ENCODE data around the gene AIPL1. TPM values are rescaled to one million over a fixed set of nuclear protein-coding genes. Genes with fewer than 3 reads are reported as not detected.

The AIPL1 gene
- total and polyA plus RNA-seq, 4 experiments from 2014 or later = not detected

DNA sequence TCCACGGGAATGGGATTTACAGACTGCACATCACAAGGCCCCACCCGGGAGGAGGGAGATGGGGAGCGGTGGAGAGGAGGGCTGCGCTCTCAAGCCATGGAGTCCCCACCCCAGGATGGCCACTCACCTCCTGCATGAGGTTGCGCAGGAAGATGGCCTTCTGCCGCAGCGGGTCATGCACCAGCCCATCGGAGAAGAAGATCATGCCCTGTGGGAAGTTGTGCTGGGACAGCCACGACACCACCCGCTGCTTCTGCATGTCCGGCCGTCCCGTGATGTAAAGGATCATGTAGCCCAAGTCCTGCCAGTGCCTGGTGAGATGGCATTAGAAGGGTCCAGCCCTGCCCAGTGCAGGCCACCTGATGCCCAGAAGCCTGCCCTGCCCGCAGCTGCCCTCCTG, 26.3 kb upstream of the AIPL1 start:
- intact Hi-C loops (cut with micrococcal nuclease) = no loop called here
- Mint-ChIP-seq H3K9me3 (no peaks in the 10 kb centered on the region), H3K4me3 (no peak overlapping the region), H3K27me3 (peaks cover 0 to 3% of the 10 kb centered on the region in 2 donors), H3K4me1 (peaks cover 5 to 14% (median 7%) of the 10 kb centered on the region in 4 donors), H3K27ac (no peak overlapping the region), H3K36me3 (no peaks in the 10 kb centered on the region)
- Histone ChIP-seq H3K27me3 (ENCODE audit: insufficient read depth, low read length) (no peaks in the 10 kb centered on the region), H3K9me3 (ENCODE audit: control insufficient read depth in 1 of 2, low read length in 2 of 2) (no peaks in the 10 kb centered on the region), H3K4me3 (ENCODE audit: low read length in 2 of 2) (no peak overlapping the region), H3K4me1 (ENCODE audit: insufficient read depth, low read length) (no peaks in the 10 kb centered on the region), H3K36me3 (ENCODE audit: insufficient read depth, low read length) (no peaks in the 10 kb centered on the region), H3K27ac (ENCODE audit: low read depth, low read length) (no peak overlapping the region)
- DNase-seq = no peak
- CTCF ChIA-PET (ENCODE audit: partially characterized antibody) = interaction anchor here (2.5 kb wide), 1 partner anchor 11 kb away, joined by 17 read pairs; no protein-coding TSS in a partner anchor
- POLR2A ChIA-PET (ENCODE audit: partially characterized antibody) = no interaction called here

DNA sequence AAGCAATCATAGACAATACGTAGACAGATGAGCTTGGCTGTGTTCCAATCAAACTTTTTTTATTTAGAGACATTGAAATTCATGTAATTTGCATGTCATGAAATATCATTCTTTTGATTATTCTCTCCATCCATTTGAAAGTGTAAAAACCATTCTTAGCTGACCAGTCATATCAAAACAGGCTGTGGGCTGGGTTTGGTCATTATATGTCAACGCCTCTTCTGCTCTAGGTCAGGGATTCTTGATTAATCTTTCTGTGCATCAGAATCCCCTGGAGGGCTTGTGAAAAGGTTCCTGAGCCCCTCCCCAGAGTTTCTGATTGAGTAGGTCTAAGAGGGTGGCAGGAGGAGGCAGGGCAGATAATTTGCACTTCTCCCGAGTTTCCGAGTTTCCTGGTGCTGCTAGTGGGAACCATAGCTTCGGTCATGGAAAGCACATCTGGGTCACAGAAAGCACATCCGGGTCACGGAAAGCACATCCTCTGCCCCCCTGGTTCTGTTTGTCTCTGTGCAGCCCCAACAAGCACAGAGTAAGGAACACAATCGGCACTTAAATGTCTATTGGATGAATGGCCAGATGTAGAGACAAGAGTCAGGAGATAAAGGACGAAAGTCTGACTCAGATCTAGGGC, 25.7 kb upstream of the AIPL1 start:
- Mint-ChIP-seq H3K27me3 (peaks cover 0 to 1% of the 10 kb centered on the region in 2 donors), H3K4me1 (peaks cover 5 to 14% (median 9%) of the 10 kb centered on the region in 4 donors), H3K9me3 (no peaks in the 10 kb centered on the region), H3K4me3 (no peak overlapping the region), H3K36me3 (no peaks in the 10 kb centered on the region), H3K27ac (no peak overlapping the region)
- no peak for DNase-seq
- Histone ChIP-seq H3K27me3 (ENCODE audit: insufficient read depth, low read length) (no peaks in the 10 kb centered on the region), H3K4me3 (ENCODE audit: low read length in 2 of 2) (no peak overlapping the region), H3K27ac (ENCODE audit: low read depth, low read length) (no peak overlapping the region), H3K36me3 (ENCODE audit: insufficient read depth, low read length) (no peaks in the 10 kb centered on the region), H3K9me3 (ENCODE audit: control insufficient read depth in 1 of 2, low read length in 2 of 2) (no peaks in the 10 kb centered on the region), H3K4me1 (ENCODE audit: insufficient read depth, low read length) (no peaks in the 10 kb centered on the region)
- ChIA-PET CTCF (ENCODE audit: partially characterized antibody) (no interaction called here), POLR2A (ENCODE audit: partially characterized antibody) (no interaction called here)
- intact Hi-C loops (cut with micrococcal nuclease) = no loop called here

DNA sequence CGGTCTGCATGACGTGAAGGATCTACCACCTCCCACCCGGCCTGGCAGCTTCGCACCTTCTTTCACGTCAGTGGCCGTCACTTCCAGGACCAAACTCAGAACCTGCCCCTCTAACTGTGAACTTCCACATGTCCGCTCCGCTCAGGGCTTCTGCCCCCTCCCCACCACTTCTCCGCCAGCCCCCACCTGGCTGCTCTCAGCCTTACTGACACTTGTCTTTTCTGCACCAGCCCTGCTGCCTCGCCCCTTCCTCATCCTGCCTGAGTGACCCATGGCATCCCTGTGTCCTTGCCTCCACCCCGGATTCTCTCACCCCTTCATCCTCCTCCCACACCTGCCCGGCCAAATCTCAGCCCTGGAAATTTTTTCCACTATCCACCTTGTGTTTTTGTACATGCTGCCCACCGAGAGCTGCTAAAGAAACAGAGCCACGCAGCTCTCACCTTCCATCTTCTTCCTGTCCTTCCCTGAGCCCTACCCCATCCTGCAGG, 23.6 kb upstream of the AIPL1 start:
- peaks cover 6 to 26% (median 14%) of the 10 kb centered on the region in 4 donors for H3K4me1 Mint-ChIP-seq
- POLR2A ChIA-PET (ENCODE audit: partially characterized antibody) = no interaction called here
- H3K9me3 Mint-ChIP-seq = no peaks in the 10 kb centered on the region
- no peak for DNase-seq
- Histone ChIP-seq H3K27me3 (ENCODE audit: insufficient read depth, low read length) (no peaks in the 10 kb centered on the region), H3K36me3 (ENCODE audit: insufficient read depth, low read length) (no peaks in the 10 kb centered on the region), H3K27ac (ENCODE audit: low read depth, low read length) (no peak overlapping the region), H3K4me1 (ENCODE audit: insufficient read depth, low read length) (peaks cover 6% of the 10 kb centered on the region), H3K4me3 (ENCODE audit: low read length in 2 of 2) (no peak overlapping the region), H3K9me3 (ENCODE audit: control insufficient read depth in 1 of 2, low read length in 2 of 2) (no peaks in the 10 kb centered on the region)
- CTCF ChIA-PET (ENCODE audit: partially characterized antibody) = no interaction called here
- H3K27me3 Mint-ChIP-seq = no peaks in the 10 kb centered on the region
- no peak overlapping the region for H3K27ac Mint-ChIP-seq
- no peak overlapping the region for H3K4me3 Mint-ChIP-seq
- intact Hi-C loops (cut with micrococcal nuclease) = no loop called here
- H3K36me3 Mint-ChIP-seq = no peaks in the 10 kb centered on the region

DNA sequence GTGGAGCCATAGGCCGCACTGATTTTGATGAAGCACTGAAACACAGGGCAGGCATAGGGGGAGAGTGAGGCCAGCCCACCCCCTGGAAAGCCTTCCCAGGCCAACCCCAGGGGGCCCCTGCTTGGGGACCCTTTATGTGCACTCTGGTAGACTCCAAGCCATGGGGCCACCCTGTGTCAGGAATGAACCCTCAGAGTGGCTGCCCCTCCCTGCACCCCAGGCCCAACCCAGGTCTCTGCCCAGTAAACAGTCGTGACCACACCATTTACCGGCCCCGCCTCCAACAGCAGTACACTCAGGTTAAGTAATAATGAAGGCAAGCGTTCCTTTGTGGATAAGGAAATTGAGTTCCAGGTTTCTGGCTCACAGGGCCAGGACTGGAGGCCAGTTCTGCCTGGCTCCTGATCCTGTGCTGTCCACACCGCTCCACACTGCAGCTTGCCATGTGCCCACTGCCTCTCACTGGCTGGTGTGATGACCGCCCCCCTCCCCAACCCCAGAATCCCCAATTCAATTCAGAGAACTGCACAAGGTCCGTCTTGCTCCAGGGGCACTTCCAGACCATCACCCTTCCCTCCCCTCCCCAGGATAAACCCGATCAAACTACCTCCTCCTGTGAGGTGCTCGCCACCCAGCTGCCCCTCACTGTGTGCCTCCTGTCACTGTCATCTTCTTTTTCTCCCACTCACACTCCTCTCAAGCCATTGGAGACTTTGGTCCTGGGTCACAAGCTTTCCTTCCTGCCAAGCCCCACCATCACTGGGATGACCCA, 23.0 kb upstream of the AIPL1 start:
- Histone ChIP-seq H3K9me3 (ENCODE audit: control insufficient read depth in 1 of 2, low read length in 2 of 2) (no peaks in the 10 kb centered on the region), H3K27ac (ENCODE audit: low read depth, low read length) (no peak overlapping the region), H3K27me3 (ENCODE audit: insufficient read depth, low read length) (no peaks in the 10 kb centered on the region), H3K36me3 (ENCODE audit: insufficient read depth, low read length) (no peaks in the 10 kb centered on the region), H3K4me1 (ENCODE audit: insufficient read depth, low read length) (peaks cover 6% of the 10 kb centered on the region), H3K4me3 (ENCODE audit: low read length in 2 of 2) (no peak overlapping the region)
- Mint-ChIP-seq H3K4me1 (peaks cover 8 to 32% (median 17%) of the 10 kb centered on the region in 4 donors), H3K9me3 (no peaks in the 10 kb centered on the region), H3K36me3 (no peaks in the 10 kb centered on the region), H3K27me3 (no peaks in the 10 kb centered on the region), H3K4me3 (no peak overlapping the region), H3K27ac (no peak overlapping the region)
- ChIA-PET CTCF (ENCODE audit: partially characterized antibody) (no interaction called here), POLR2A (ENCODE audit: partially characterized antibody) (no interaction called here)
- DNase-seq = no peak
- intact Hi-C loops (cut with micrococcal nuclease) = no loop called here

DNA sequence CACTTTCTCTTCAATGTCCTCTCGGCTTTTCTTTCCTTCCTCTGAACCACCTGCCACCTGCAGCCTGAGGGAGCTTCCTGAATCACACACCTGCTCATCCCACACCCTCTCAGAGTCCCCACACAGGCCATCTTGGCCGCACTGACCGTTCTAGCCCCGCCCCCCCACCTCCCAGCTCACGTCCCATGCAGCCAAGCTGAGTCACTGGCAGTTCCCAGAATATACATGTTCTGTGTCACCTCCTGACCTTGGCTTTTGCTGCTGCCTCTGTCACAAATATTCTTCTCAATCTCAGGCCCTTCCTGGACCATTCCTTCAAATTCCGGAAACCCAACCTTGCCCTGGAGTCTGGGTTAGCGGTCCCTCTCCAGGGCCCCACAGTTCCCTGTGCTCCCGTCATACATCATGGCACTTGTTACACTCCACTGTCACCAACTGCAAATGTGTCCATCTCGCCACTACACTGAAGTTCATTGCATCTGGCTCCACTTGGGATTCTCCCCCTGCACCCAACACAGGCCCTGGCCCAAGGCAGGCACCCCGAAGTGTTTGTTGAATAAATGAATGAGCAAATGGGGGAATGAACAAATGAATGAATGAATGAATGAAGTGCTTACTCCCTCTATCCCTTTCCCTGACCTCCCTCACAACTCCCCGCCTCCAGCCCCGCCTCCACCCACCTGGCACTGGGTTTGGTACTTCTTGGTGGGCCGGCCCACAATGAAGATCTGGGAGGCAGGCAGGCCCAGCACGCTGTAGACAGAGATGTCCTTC, 22.2 kb upstream of the AIPL1 start:
- H3K27ac Mint-ChIP-seq = peak overlapping the region in 5 of 7 donors; percentile 36 to 77 (median 70)
- peaks cover 6% of the 10 kb centered on the region for H3K4me1 ChIP-seq (ENCODE audit: insufficient read depth, low read length)
- no peaks in the 10 kb centered on the region for H3K36me3 Mint-ChIP-seq
- no peak for DNase-seq
- H3K9me3 ChIP-seq (ENCODE audit: control insufficient read depth in 1 of 2, low read length in 2 of 2) = no peaks in the 10 kb centered on the region
- H3K36me3 ChIP-seq (ENCODE audit: insufficient read depth, low read length) = no peaks in the 10 kb centered on the region
- H3K4me3 Mint-ChIP-seq = peak overlapping the region in 3 of 8 donors; percentile 25 to 58 (median 36)
- no peaks in the 10 kb centered on the region for H3K27me3 ChIP-seq (ENCODE audit: insufficient read depth, low read length)
- no peak overlapping the region for H3K4me3 ChIP-seq (ENCODE audit: low read length in 2 of 2)
- intact Hi-C loops (cut with micrococcal nuclease) = no loop called here
- H3K9me3 Mint-ChIP-seq = no peaks in the 10 kb centered on the region
- H3K4me1 Mint-ChIP-seq = peaks cover 7 to 32% (median 15%) of the 10 kb centered on the region in 4 donors
- ChIA-PET POLR2A (ENCODE audit: partially characterized antibody) (no interaction called here), CTCF (ENCODE audit: partially characterized antibody) (interaction anchor here (0.6 to 2.1 kb wide), 2 partner anchors 16 to 1427 kb away, joined by 3 to 7 read pairs; no protein-coding TSS in a partner anchor)
- H3K27ac ChIP-seq (ENCODE audit: low read depth, low read length) = no peak overlapping the region
- H3K27me3 Mint-ChIP-seq = no peaks in the 10 kb centered on the region

DNA sequence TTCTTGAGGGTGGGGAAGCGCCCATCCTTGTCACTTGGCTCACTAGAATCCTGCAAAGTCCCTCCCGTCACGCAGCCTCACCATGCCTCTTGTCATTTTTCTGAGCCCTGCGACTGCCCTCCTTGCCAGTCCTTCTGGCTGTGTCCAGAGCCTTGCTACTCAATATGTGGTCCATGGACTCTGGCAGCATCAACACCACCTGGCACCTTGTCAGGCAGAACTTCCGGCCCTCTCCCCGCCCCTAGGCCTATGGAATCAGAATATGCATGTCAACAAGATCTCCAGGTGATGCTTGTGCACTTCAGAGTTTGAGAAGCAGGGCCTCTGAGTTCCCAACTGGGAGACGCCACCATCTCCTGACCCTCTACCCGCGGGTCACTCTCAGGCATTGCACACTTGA, 21.4 kb upstream of the AIPL1 start:
- Histone ChIP-seq H3K27me3 (ENCODE audit: insufficient read depth, low read length) (no peaks in the 10 kb centered on the region), H3K4me3 (ENCODE audit: low read length in 2 of 2) (no peak overlapping the region), H3K27ac (ENCODE audit: low read depth, low read length) (no peak overlapping the region), H3K36me3 (ENCODE audit: insufficient read depth, low read length) (no peaks in the 10 kb centered on the region), H3K9me3 (ENCODE audit: control insufficient read depth in 1 of 2, low read length in 2 of 2) (no peaks in the 10 kb centered on the region), H3K4me1 (ENCODE audit: insufficient read depth, low read length) (peaks cover 6% of the 10 kb centered on the region)
- ChIA-PET CTCF (ENCODE audit: partially characterized antibody) (interaction anchor here (0.6 to 2.1 kb wide), 2 partner anchors 17 to 1426 kb away, joined by 3 to 7 read pairs; no protein-coding TSS in a partner anchor), POLR2A (ENCODE audit: partially characterized antibody) (no interaction called here)
- peak overlapping the region in 3 of 7 donors; percentile 68 to 76 (median 75) for H3K27ac Mint-ChIP-seq
- no peak for DNase-seq
- H3K36me3 Mint-ChIP-seq = no peaks in the 10 kb centered on the region
- no peaks in the 10 kb centered on the region for H3K9me3 Mint-ChIP-seq
- H3K4me3 Mint-ChIP-seq = peak overlapping the region in 3 of 8 donors; percentile 41 to 58 (median 43)
- intact Hi-C loops (cut with micrococcal nuclease) = no loop called here
- peaks cover 5 to 32% (median 14%) of the 10 kb centered on the region in 4 donors for H3K4me1 Mint-ChIP-seq
- H3K27me3 Mint-ChIP-seq = no peaks in the 10 kb centered on the region

DNA sequence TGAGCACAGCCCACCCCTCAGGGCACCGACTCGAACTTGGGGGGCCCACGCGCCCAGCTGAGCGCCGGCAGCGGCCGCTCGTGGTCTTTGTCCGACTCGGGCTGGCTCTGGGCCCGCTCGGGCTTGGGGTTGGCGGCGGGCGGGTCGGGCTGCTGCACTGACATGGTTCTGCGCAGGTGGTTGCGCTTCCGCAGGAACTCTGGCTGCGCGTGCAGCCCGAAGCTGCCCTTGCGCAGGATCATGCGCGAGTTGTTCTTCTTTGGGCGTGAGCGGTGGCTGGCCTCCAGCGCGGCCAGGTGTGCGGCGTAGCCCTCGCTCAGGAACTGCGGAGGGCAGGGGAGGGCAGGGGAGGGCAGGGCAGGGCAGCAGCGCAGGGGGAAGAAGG, 20.4 kb upstream of the AIPL1 start:
- POLR2A ChIA-PET (ENCODE audit: partially characterized antibody) = interaction anchor here (1.0 to 2.7 kb wide), 4 partner anchors 11 to 871 kb away, joined by 3 to 12 read pairs (median 5); partner anchors contain the start of genes NLRP1 and PIMREG
- peak; percentile 38 to 56 (median 53) for DNase-seq
- Mint-ChIP-seq H3K9me3 (no peaks in the 10 kb centered on the region), H3K36me3 (no peaks in the 10 kb centered on the region), H3K27ac (peak overlapping the region in 2 of 7 donors; percentile 80 to 84), H3K4me1 (peaks cover 5 to 32% (median 14%) of the 10 kb centered on the region in 4 donors), H3K27me3 (no peaks in the 10 kb centered on the region), H3K4me3 (peak overlapping the region; percentile 37 to 65 (median 60))
- H3K9me3 ChIP-seq (ENCODE audit: control insufficient read depth in 1 of 2, low read length in 2 of 2) = no peaks in the 10 kb centered on the region
- H3K4me1 ChIP-seq (ENCODE audit: insufficient read depth, low read length) = peaks cover 6% of the 10 kb centered on the region
- H3K27ac ChIP-seq (ENCODE audit: low read depth, low read length) = no peak overlapping the region
- H3K27me3 ChIP-seq (ENCODE audit: insufficient read depth, low read length) = no peaks in the 10 kb centered on the region
- no peak overlapping the region for H3K4me3 ChIP-seq (ENCODE audit: low read length in 2 of 2)
- intact Hi-C loops (cut with micrococcal nuclease) = no loop called here
- CTCF ChIA-PET (ENCODE audit: partially characterized antibody) = interaction anchor here (1.5 to 2.1 kb wide), 2 partner anchors 15 to 18 kb away, joined by 3 to 7 read pairs; no protein-coding TSS in a partner anchor
- no peaks in the 10 kb centered on the region for H3K36me3 ChIP-seq (ENCODE audit: insufficient read depth, low read length)
